Endothelial cell of umbilical vein (primary cell): Measurements from ENCODE around the gene BID. TPM values are rescaled to one million over a fixed set of nuclear protein-coding genes. Genes with fewer than 3 reads are reported as not detected.

Experiments used
- BruUV-seq: library from RNA; stranded (reverse); fragments of 400-500 nt; replicated peaks from 2 replicates; lab custom pipeline; 2021; lab: Mats Ljungman, UMichigan
- CTCF ChIA-PET: fragments of 300-600, 350-600 bp; sonication (Branson Sonifier 250); formaldehyde crosslinking; loops from one replicate; lab custom pipeline; 2021; ENCODE audit warnings: antibody characterized with exemption, inconsistent platforms; lab: Charles Lee
- POLR2A ChIA-PET: fragments of 300-600, 350-600 bp; sonication (Branson Sonifier 250); formaldehyde crosslinking; loops from one replicate; lab custom pipeline; 2021; ENCODE audit warnings: antibody characterized with exemption, inconsistent platforms; lab: Charles Lee
- DNase-seq: peaks from one replicate; pipeline ENCODE4 v3.0.0-alpha.2; 2011; ENCODE audit warnings: low read depth, low spot score
- FAIRE-seq: peaks from 2 replicates; lab custom pipeline; 2011; peaks lifted over from hg19 to GRCh38; lab: Jason Lieb, UNC
- H2AFZ ChIP-seq: 2 replicates; pipeline ENCODE4 v1.6.0; 2012; ENCODE audit warnings: low read depth, low read length, control low read depth, inconsistent platforms
- H3K27ac ChIP-seq: 2 replicates; pipeline ENCODE4 v1.5.1; 2011; ENCODE audit warnings: low read depth, mild to moderate bottlenecking, control low read depth, low read length, moderate library complexity; ENCODE audit not compliant: insufficient read depth
- H3K27me3 ChIP-seq, 2 experiments: 2 replicates each; pipeline versions ENCODE4 v1.6.0 to v1.6.1; 2011; ENCODE audit warnings: low read length in 2 of 2, mixed read lengths in 1 of 2; ENCODE audit not compliant: control insufficient read depth in 2 of 2, insufficient read depth in 2 of 2
- H3K36me3 ChIP-seq, 2 experiments: 2 replicates in 1 of 2; 3 replicates in 1 of 2; pipeline ENCODE4 v1.5.1; 2011; ENCODE audit warnings: low read length in 2 of 2, mild to moderate bottlenecking in 1 of 2, moderate library complexity in 1 of 2; ENCODE audit not compliant: control insufficient read depth in 2 of 2, insufficient read depth in 2 of 2; ENCODE audit errors: extremely low read depth in 1 of 2
- H3K4me1 ChIP-seq: 3 replicates; pipeline ENCODE4 v1.5.1; 2011; ENCODE audit warnings: mild to moderate bottlenecking, low read length; ENCODE audit not compliant: control insufficient read depth, insufficient read depth; ENCODE audit errors: extremely low read depth
- H3K4me2 ChIP-seq: 2 replicates; pipeline ENCODE4 v1.6.1; 2011; ENCODE audit warnings: low read length, control low read depth, mixed read lengths; ENCODE audit not compliant: insufficient read depth
- H3K4me3 ChIP-seq, 3 experiments: fragments of 200-600 bp in 1 of 3; sonication (generic), shearing (Covaris generic) in 1 of 3; replicated peaks in 1 of 3; 2 replicates each; pipeline ENCODE4 v1.5.1; 2011 to 2016; ENCODE audit warnings: control low read depth in 3 of 3, low read length in 3 of 3, mild to moderate bottlenecking in 2 of 3, inconsistent platforms in 1 of 3, low read depth in 1 of 3, moderate library complexity in 1 of 3; ENCODE audit not compliant: insufficient read depth in 1 of 3
- H3K79me2 ChIP-seq: 2 replicates; pipeline ENCODE4 v1.6.0; 2012; ENCODE audit warnings: low read length, inconsistent platforms; ENCODE audit not compliant: control insufficient read depth, insufficient read depth
- H3K9ac ChIP-seq: replicated peaks from 2 replicates; pipeline ENCODE3; 2011; ENCODE audit warnings: low read length, control low read depth; ENCODE audit not compliant: insufficient read depth; ENCODE audit errors: extremely low read depth
- H3K9me1 ChIP-seq: replicated peaks from 3 replicates; pipeline ENCODE4 v1.6.0; 2011; ENCODE audit warnings: mild to moderate bottlenecking, low read length; ENCODE audit not compliant: control insufficient read depth, insufficient read depth; ENCODE audit errors: extremely low read depth
- H3K9me3 ChIP-seq: replicated peaks from 2 replicates; pipeline ENCODE4 v1.5.1; 2012; ENCODE audit warnings: low read length, inconsistent platforms; ENCODE audit not compliant: control insufficient read depth, insufficient read depth
- H4K20me1 ChIP-seq: replicated peaks from 2 replicates; pipeline ENCODE3; 2011; ENCODE audit warnings: mild to moderate bottlenecking, low read length; ENCODE audit not compliant: control insufficient read depth, insufficient read depth; ENCODE audit errors: extremely low read depth
- CTCF ChIP-seq, 2 donors: IDR thresholded peaks; 1 replicate in 1 of 2; 2 replicates in 1 of 2; pipeline ENCODE4 v1.5.1; 2011; ENCODE audit warnings: low read length in 2 of 2, mild to moderate bottlenecking in 2 of 2, moderate library complexity in 2 of 2, control low read depth in 1 of 2, inconsistent platforms in 1 of 2, low read depth in 1 of 2; ENCODE audit not compliant: insufficient read depth in 1 of 2; ENCODE audit errors: extremely low read depth in 1 of 2
- GATA2 ChIP-seq: IDR thresholded peaks from 2 replicates; pipeline ENCODE4 v1.7.0; 2011; ENCODE audit warnings: low read depth, mild to moderate bottlenecking, moderate library complexity, mixed read lengths, low read length; ENCODE audit not compliant: insufficient read length, insufficient read depth
- MAX ChIP-seq: IDR thresholded peaks from 2 replicates; pipeline ENCODE4 v1.6.1; 2011; ENCODE audit not compliant: insufficient read depth, insufficient read length
- dilution Hi-C: fragments of 300-500 bp; cut with MboI; formaldehyde crosslinking; loops from one replicate; pipeline ENCODE4 v1.15.0; 2019; ENCODE audit warnings: low sequenced_read_pairs; ENCODE audit not compliant: extremely low pct_ligation_motif_present
- intact Hi-C: fragments of 100-400 bp; cut with micrococcal nuclease; formaldehyde crosslinking; loops from one replicate; pipeline ENCODE4 v1.10.0; 2022
- polyA plus RNA-seq, 4 experiments: library from polyadenylated mRNA; depleted of rRNA in 3 of 4; stranded (reverse) in 3 of 4; unstranded in 1 of 4; fragments of >200 nt; gene quantifications; 2 replicates each; pipeline versions ENCODE4 v1.2.1 to v1.2.3, GENCODE V29; 2011 to 2012; ENCODE audit warnings: missing spikeins in 1 of 4
- total RNA-seq: library from RNA; stranded (reverse); gene quantifications from 2 replicates; pipeline ENCODE4 v1.2.3, GENCODE V29; 2021

BID gene
- total and polyA plus RNA-seq, 2 donors (not counting 3 experiments of a cell fraction or from before 2014, with no cell fraction given) = 39.0 to 119 TPM

- Histone ChIP-seq H3K4me3 (no peak overlapping the region), H3K36me3 (peaks cover 6 to 7% of the 10 kb centered on the region in 2 experiments), H4K20me1 (no peaks in the 10 kb centered on the region), H3K27ac (no peak overlapping the region), H3K4me2 (no peak overlapping the region), H2AFZ (no peak overlapping the region), H3K79me2 (no peaks in the 10 kb centered on the region), H3K9me3 (no peaks in the 10 kb centered on the region), H3K9ac (no peak overlapping the region), H3K9me1 (no peaks in the 10 kb centered on the region), H3K27me3 (no peaks in the 10 kb centered on the region), H3K4me1 (no peaks in the 10 kb centered on the region)
- BruUV-seq = no TSS peak
- dilution Hi-C loops (no loop called here), intact Hi-C loops (no loop called here)
- POLR2A ChIA-PET = no interaction called here
- CTCF ChIA-PET = interaction anchor here (1.4 to 4.8 kb wide), 3 partner anchors 60 to 274 kb away, joined by 4 to 13 read pairs (median 7); no protein-coding TSS in a partner anchor
- TF ChIP-seq GATA2 = no peak
- no peak for TF ChIP-seq CTCF (IDR thresholded peaks at IDR 0.05; ENCODE audit: extremely low read depth in 1 of 2, insufficient read depth in 1 of 2, low read depth in 1 of 2, low read length in 2 of 2)
- FAIRE-seq (no peak), DNase-seq (no peak)
These were observed 28.1 kb upstream of the BID start for GRCh38 chr22:17802411-17802810.

DNA sequence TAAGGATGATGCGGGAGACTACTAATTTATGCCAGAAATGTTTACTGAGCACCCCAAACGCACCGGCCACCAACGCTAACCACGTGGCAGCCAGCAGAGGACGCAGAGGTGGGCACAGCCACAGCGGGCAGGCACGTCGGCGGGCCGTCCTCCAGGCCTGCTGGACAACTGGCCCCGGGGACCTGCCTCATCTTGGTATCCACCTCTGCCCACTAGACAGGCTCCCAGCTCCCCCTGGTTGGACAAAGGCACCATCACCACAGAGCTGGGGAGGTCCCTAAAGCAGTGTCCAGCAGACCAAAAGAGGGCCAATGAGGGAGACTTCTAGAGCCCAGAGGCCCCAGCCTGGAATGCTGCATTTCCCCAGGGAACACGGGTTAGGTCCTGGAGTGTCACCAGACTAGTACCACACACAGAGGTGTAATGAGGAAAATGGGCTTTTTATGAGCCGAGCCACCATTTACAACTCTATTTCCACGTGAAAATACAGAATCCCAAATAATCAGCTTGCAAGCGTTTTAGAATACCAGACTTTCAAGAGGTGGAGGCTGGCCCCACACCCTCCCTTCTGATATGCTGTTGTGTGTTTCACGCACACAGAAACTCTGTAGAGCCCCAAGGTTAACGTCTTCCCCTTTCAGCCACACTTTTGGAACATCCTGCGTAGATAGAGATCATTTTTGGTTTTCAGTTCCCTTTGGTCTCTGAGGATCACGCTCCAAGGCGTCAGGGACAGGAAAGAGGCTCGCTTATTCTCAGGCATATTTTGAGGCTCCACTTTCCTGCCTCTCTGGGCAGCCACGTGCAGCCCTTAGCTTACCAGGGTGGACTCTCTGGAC, 23.7 kb upstream of the BID start:
- Histone ChIP-seq H3K36me3 (no peaks in the 10 kb centered on the region), H2AFZ (no peak overlapping the region), H3K4me2 (no peak overlapping the region), H3K79me2 (no peaks in the 10 kb centered on the region), H3K27ac (no peak overlapping the region), H4K20me1 (no peaks in the 10 kb centered on the region), H3K4me3 (no peak overlapping the region), H3K9me1 (no peaks in the 10 kb centered on the region), H3K9me3 (no peaks in the 10 kb centered on the region), H3K9ac (no peak overlapping the region), H3K4me1 (no peaks in the 10 kb centered on the region), H3K27me3 (no peaks in the 10 kb centered on the region)
- ChIA-PET CTCF (interaction anchor here (0.5 kb wide), 1 partner anchor 245 kb away, joined by 3 read pairs; no protein-coding TSS in a partner anchor), POLR2A (no interaction called here)
- BruUV-seq = no TSS peak
- intact Hi-C loops (no loop called here), dilution Hi-C loops (no loop called here)
- TF ChIP-seq CTCF (IDR thresholded peaks at IDR 0.05; ENCODE audit: extremely low read depth in 1 of 2, insufficient read depth in 1 of 2, low read depth in 1 of 2, low read length in 2 of 2) (no peak), MAX (no peak)
- FAIRE-seq (no peak), DNase-seq (no peak)
